Spleen (tissue), 11 donors: ENCODE results near the gene DYRK1A. TPM values are rescaled to one million over a fixed set of nuclear protein-coding genes. Genes with fewer than 3 reads are reported as not detected.

ENCODE experiments used
- DNase-seq: peaks from one replicate; pipeline ENCODE4 v3.0.0-alpha.2; 2020
- H3K27ac ChIP-seq, 8 donors: fragments of 200-600 bp; sonication (generic) in 7 of 8; 1 replicate in 4 of 8; 2 replicates in 4 of 8; pipeline versions ENCODE4 v1.5.0 to v1.8.0; 2016 to 2021; ENCODE audit warnings: inconsistent platforms in 4 of 8, mild to moderate bottlenecking in 4 of 8, moderate library complexity in 1 of 8
- H3K27me3 ChIP-seq, 7 donors: fragments of 200-600 bp; sonication (generic) in 6 of 7; replicated peaks in 1 of 7; 1 replicate in 4 of 7; 2 replicates in 3 of 7; pipeline versions ENCODE4 v1.5.0 to v1.8.0; 2016 to 2021; ENCODE audit warnings: inconsistent platforms in 3 of 7, mild to moderate bottlenecking in 1 of 7
- H3K36me3 ChIP-seq, 6 donors: fragments of 200-600 bp; sonication (generic) in 5 of 6; 1 replicate in 4 of 6; 2 replicates in 2 of 6; pipeline versions ENCODE4 v1.5.0 to v1.8.0; 2016 to 2021; ENCODE audit warnings: inconsistent platforms in 2 of 6
- H3K4me1 ChIP-seq, 6 donors: fragments of 200-600 bp; sonication (generic) in 5 of 6; 1 replicate in 3 of 6; 2 replicates in 3 of 6; pipeline versions ENCODE4 v1.5.0 to v1.8.0; 2016 to 2021; ENCODE audit warnings: inconsistent platforms in 3 of 6
- H3K4me3 ChIP-seq, 8 donors: fragments of 200-600 bp; sonication (generic) in 7 of 8; 1 replicate in 4 of 8; 2 replicates in 4 of 8; pipeline versions ENCODE4 v1.5.0 to v1.8.0; 2016 to 2021; ENCODE audit warnings: inconsistent platforms in 4 of 8, mild to moderate bottlenecking in 4 of 8, moderate library complexity in 2 of 8
- H3K9me3 ChIP-seq, 8 donors: fragments of 200-600 bp; sonication (generic) in 7 of 8; 1 replicate in 4 of 8; 2 replicates in 4 of 8; pipeline versions ENCODE4 v1.5.0 to v1.8.0; 2016 to 2021; ENCODE audit warnings: inconsistent platforms in 4 of 8
- POLR2A ChIP-seq, 3 donors: fragments of 450-650 bp; IDR thresholded peaks; one replicate each; pipeline ENCODE4 v1.5.1; 2017; ENCODE audit warnings: antibody characterized with exemption in 3 of 3, mild to moderate bottlenecking in 1 of 3
- POLR2AphosphoS5 ChIP-seq, 3 donors: sonication (generic); formaldehyde crosslinking; IDR thresholded peaks; one replicate each; pipeline ENCODE4 v1.5.1; 2017; ENCODE audit warnings: antibody characterized with exemption in 3 of 3
- WGBS, 5 donors: extraction: QIAGEN DNeasy Blood & Tissue Kit in 3 of 5; methylation state at CpG; one replicate each; pipeline versions ENCODE4 v1.1.5 to v1.1.7; 2013 to 2018; 5-methylcytosine and 5-hydroxymethylcytosine counted together
- intact Hi-C: fragments of 100-400 bp; cut with DNase I; formaldehyde crosslinking; loops from one replicate; pipeline ENCODE4 v1.15.0; 2023; ENCODE audit warnings: low total_unique reads
- polyA plus RNA-seq, 3 donors: library from polyadenylated mRNA; stranded (reverse); fragments of 200-250 nt; gene quantifications; one replicate each; pipeline ENCODE4 v1.2.1, GENCODE V29; 2013
- total RNA-seq, 7 donors: library from RNA; depleted of rRNA in 3 of 7; stranded (reverse); fragments of >200 nt in 3 of 7; fragmentation: NEBNext Ultra II Directional in 4 of 7; extraction: Animal tissue kit (Norgen Biotek cat#: 25700) in 4 of 7; gene quantifications; one replicate each; pipeline versions ENCODE4 v1.1.0 to v1.2.1, GENCODE V29; 2016 to 2021
- TF ChIP-seq, protein P1 (sequence below), 11 experiments: fragments of 200-600 bp in 7 of 11; fragments of 450-650 bp in 4 of 11; sonication (generic) in 4 of 11; IDR thresholded peaks in 8 of 11; conservative IDR thresholded peaks in 3 of 11; 1 replicate in 7 of 11; 2 replicates in 4 of 11; pipeline versions ENCODE4 v1.4.0 to v1.8.0; 2016 to 2021; ENCODE audit warnings: antibody characterized with exemption in 11 of 11, inconsistent platforms in 4 of 11, mild to moderate bottlenecking in 1 of 11
- donor health status: healthy with polysubstance abuse.
- donor health status: DM: no; HTN: no; CAD: no; lungs with moderate emphysema.
- donor health status: DM: no; HTN: no; CAD: no.
- donor health status: Bipolar disorder and iron deficiency.
- donor health status: healthy.
- donor health status: DM: no; HTN: no; CAD: no.
- donor health status: DM: yes; HTN: yes; CAD: no.

DYRK1A gene
- total and polyA plus RNA-seq, 10 donors = 21.9 to 115 (median 95.1) TPM

DNA sequence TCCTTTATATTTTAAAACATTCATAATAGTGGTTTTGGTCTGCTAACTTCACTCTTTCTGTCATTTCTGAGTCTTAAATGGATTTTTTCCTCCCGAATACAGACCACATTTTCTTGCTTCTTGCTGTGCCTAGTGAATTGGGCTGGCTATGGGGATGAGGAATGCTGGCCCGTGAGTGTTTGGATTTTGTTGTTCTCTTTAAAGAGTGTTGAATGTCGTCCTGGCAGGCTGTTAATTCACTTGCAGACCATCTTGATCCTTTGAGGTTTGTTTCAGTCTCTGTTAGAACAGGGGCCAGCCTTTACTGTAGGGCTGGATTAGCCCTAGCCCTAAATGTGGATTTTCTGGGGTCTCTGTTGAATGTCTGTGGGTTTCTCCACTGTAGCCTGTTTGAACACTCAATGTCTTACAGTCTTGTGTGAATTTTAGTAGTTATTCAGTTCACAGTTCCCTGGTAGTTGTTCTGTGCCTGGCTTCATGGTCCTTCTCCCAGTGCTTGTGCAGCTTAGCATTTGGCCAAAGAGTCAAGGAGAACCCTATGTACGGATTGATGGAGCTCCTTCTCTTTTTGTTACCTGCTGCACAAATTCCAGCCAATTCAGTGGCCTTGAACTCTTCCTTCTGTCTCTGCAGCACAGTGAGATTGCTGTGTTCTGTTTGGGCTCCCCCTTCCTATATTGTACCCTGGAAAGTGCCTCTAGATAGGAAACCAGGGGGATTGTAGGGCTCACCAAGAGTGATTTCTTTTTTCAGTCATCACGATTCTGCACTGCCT lies 95.7 kb downstream of the DYRK1A start:
- intact Hi-C loops = loop anchor here (10.0 kb wide), 1 partner anchor 87 kb away; no protein-coding TSS in a partner anchor
- DNase-seq = no peak
- H3K36me3 ChIP-seq = peaks cover 0 to 3% (median 0%) of the 10 kb centered on the region in 6 donors
- peak overlapping the region in 7 of 8 donors; percentile 5 to 70 (median 45) for H3K27ac ChIP-seq
- no peak overlapping the region for H3K4me3 ChIP-seq
- no peaks in the 10 kb centered on the region for H3K9me3 ChIP-seq
- no peaks in the 10 kb centered on the region for H3K27me3 ChIP-seq
- TF ChIP-seq, protein P1, sequence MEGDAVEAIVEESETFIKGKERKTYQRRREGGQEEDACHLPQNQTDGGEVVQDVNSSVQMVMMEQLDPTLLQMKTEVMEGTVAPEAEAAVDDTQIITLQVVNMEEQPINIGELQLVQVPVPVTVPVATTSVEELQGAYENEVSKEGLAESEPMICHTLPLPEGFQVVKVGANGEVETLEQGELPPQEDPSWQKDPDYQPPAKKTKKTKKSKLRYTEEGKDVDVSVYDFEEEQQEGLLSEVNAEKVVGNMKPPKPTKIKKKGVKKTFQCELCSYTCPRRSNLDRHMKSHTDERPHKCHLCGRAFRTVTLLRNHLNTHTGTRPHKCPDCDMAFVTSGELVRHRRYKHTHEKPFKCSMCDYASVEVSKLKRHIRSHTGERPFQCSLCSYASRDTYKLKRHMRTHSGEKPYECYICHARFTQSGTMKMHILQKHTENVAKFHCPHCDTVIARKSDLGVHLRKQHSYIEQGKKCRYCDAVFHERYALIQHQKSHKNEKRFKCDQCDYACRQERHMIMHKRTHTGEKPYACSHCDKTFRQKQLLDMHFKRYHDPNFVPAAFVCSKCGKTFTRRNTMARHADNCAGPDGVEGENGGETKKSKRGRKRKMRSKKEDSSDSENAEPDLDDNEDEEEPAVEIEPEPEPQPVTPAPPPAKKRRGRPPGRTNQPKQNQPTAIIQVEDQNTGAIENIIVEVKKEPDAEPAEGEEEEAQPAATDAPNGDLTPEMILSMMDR (IDR thresholded peaks at IDR 0.05 in 8 of 11, conservative IDR thresholded peaks at IDR 0.05 in 3 of 11) = no peak
- TF ChIP-seq POLR2AphosphoS5 (IDR thresholded peaks at IDR 0.05) (no peak), POLR2A (IDR thresholded peaks at IDR 0.05) (no peak)
- H3K4me1 ChIP-seq = peaks cover 52 to 99% (median 84%) of the 10 kb centered on the region in 6 donors
- WGBS, 5 donors = 65 to 78% (median 72%) methylated on average over 5 of the region's 5 CpGs

DNA sequence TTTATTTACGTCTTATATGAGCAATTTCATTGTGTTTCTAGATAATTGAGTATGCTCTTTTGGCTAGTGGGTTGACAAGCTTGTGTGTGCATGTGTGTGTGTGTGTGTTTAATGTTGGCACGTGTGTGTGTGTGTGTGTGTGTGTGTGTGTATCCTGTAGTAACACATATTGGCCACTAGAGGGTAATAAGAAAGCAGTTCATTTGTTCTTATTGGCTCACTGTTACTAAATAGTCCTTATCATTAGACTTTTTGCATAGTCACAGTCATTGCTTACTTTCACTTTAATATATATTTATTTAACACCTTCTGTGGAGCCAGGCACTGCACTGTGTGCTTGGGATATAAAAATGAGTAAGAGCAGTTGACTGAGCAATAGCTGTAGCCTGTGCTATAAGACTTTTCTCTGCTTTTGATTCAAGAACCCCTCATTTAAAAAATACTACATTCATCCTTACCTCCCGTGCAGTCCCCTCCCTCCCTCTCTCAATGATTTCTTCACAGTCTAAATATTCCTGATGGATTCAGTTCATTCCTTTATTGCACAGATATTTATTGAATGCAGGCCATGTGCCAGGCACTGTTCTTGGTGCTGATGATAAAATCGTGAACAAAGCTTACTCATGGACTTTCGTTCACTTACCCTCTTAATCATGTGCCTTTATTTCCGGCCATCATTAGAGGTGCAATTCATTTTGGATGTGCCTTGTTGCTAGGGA lies 96.7 kb downstream of the DYRK1A start:
- H3K36me3 ChIP-seq = peaks cover 0 to 5% (median 1%) of the 10 kb centered on the region in 6 donors
- intact Hi-C loops = loop anchor here (10.0 kb wide), 1 partner anchor 88 kb away; no protein-coding TSS in a partner anchor
- H3K27me3 ChIP-seq = no peaks in the 10 kb centered on the region
- WGBS, 5 donors = 27 to 47% (median 31%) methylated on average over 6 of the region's 6 CpGs
- no peak for DNase-seq
- H3K9me3 ChIP-seq = no peaks in the 10 kb centered on the region
- H3K4me1 ChIP-seq = peaks cover 45 to 99% (median 76%) of the 10 kb centered on the region in 6 donors
- H3K27ac ChIP-seq = peak overlapping the region in 4 of 8 donors; percentile 29 to 70 (median 58)
- no peak for TF ChIP-seq POLR2AphosphoS5 (IDR thresholded peaks at IDR 0.05)
- TF ChIP-seq, protein P1 (IDR thresholded peaks at IDR 0.05 in 8 of 11, conservative IDR thresholded peaks at IDR 0.05 in 3 of 11) = peak in 10 of 11 experiments; percentile 25 to 88 (median 60)
- H3K4me3 ChIP-seq = peak overlapping the region in 1 of 8 donors; percentile 29

DNA sequence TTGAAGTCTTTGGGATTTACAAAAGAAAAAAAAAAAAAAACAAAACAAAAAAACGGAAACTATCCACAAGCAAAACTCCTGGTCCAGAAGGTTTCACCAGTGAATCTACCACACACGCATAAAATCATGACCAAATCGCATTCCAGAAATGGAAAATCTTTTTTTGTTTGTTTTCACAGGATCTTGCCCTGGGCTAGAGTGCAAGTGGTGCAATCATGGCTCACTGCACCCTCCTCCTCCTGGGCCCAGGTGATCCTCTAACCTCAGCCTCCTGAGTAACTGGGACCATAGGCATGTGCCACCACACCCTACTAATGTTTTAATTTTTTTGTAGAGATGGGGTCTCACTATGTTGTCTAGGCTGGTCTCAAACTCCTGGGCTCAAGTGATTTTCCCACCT lies 100.5 kb downstream of the DYRK1A start:
- WGBS, 5 donors = 90 to 98% (median 97%) methylated on average over 3 of the region's 3 CpGs
- intact Hi-C loops = loop anchor here (10.0 kb wide), 1 partner anchor 92 kb away; no protein-coding TSS in a partner anchor
- DNase-seq = no peak
- peaks cover 19 to 97% (median 52%) of the 10 kb centered on the region in 6 donors for H3K4me1 ChIP-seq
- peaks cover 0 to 8% (median 2%) of the 10 kb centered on the region in 6 donors for H3K36me3 ChIP-seq
- no peak overlapping the region for H3K4me3 ChIP-seq
- H3K9me3 ChIP-seq = no peaks in the 10 kb centered on the region
- peak in 1 of 3 donors; percentile 7 for TF ChIP-seq POLR2AphosphoS5 (IDR thresholded peaks at IDR 0.05)
- TF ChIP-seq, protein P1 (IDR thresholded peaks at IDR 0.05 in 8 of 11, conservative IDR thresholded peaks at IDR 0.05 in 3 of 11) = no peak
- no peak for TF ChIP-seq POLR2A (IDR thresholded peaks at IDR 0.05)
- no peaks in the 10 kb centered on the region for H3K27me3 ChIP-seq
- H3K27ac ChIP-seq = no peak overlapping the region
